Psoas muscle (tissue), 8 donors: ENCODE results near the gene CNPY1. TPM values are rescaled to one million over a fixed set of nuclear protein-coding genes. Genes with fewer than 3 reads are reported as not detected.
A peak's percentile ranks its signal among the peaks of the same experiment; 100 is the strongest.

Experiments used
- ATAC-seq, 4 donors: fragments of 200-7000 bp; cut with Tn5 transposase; one replicate each; pipeline ENCODE4 v1.9.1; 2020; ENCODE audit warnings: moderate library complexity in 3 of 4, mild to moderate bottlenecking in 2 of 4
- DNase-seq, 2 donors: peaks; one replicate each; pipeline ENCODE4 v3.0.0-alpha.2; 2020
- H3K27ac ChIP-seq: fragments of 200-600 bp; one replicate; pipeline ENCODE4 v1.8.0; 2022
- H3K27me3 ChIP-seq, 3 donors: fragments of 200-600 bp in 1 of 3; one replicate each; pipeline versions ENCODE4 v1.6.1 to v1.8.0; 2013 to 2022; ENCODE audit warnings: low read length in 2 of 3, mild to moderate bottlenecking in 2 of 3, moderate library complexity in 1 of 3; ENCODE audit not compliant: insufficient read depth in 3 of 3
- H3K36me3 ChIP-seq, 2 donors: fragments of 200-600 bp in 1 of 2; one replicate each; pipeline versions ENCODE4 v1.6.1 to v1.8.0; 2013 to 2022; ENCODE audit warnings: low read depth in 1 of 2, mild to moderate bottlenecking in 1 of 2, moderate library complexity in 1 of 2; ENCODE audit not compliant: insufficient read depth in 1 of 2
- H3K4me1 ChIP-seq: fragments of 200-600 bp; one replicate; pipeline ENCODE4 v1.8.0; 2022
- H3K4me3 ChIP-seq: fragments of 200-600 bp; one replicate; pipeline ENCODE4 v1.8.0; 2022; ENCODE audit warnings: mild to moderate bottlenecking
- H3K9me3 ChIP-seq: fragments of 200-600 bp; one replicate; pipeline ENCODE4 v1.8.0; 2022
- CTCF ChIP-seq: fragments of 200-600 bp; IDR thresholded peaks from one replicate; pipeline ENCODE4 v1.8.0; 2022; ENCODE audit warnings: antibody characterized with exemption
- whole genome bisulfite sequencing, 3 donors: extraction: QIAGEN DNeasy Blood & Tissue Kit; methylation state at CpG; one replicate each; pipeline versions ENCODE4 v1.1.6 to v1.1.7; 2013; 5-methylcytosine and 5-hydroxymethylcytosine counted together
- intact Hi-C, 2 donors: fragments of 100-400 bp; cut with DNase I; formaldehyde crosslinking; loops; one replicate each; pipeline versions ENCODE4 v1.11.0 to v1.14.2; 2022
- polyA plus RNA-seq, 3 donors: library from polyadenylated mRNA; stranded (reverse); fragments of 200-250 nt; gene quantifications; one replicate each; pipeline ENCODE4 v1.2.3, GENCODE V29; 2013
- total RNA-seq, 4 donors: library from RNA; stranded (reverse); fragmentation: NEBNext Ultra II Directional in 2 of 4; extraction: Animal tissue kit (Norgen Biotek cat#: 25700) in 2 of 4; gene quantifications; one replicate each; pipeline versions ENCODE4 v1.2.1 to v1.2.4, GENCODE V29; 2021 to 2023
- donor health status: healthy with polysubstance abuse.
- donor health status: DM: no; HTN: no; CAD: no; lungs with moderate emphysema.
- donor health status: Bipolar disorder and iron deficiency.
- donor health status: healthy.
- donor health status: DM: yes; HTN: yes; CAD: no.
- donor health status: DM: no; HTN: no; CAD: no.
- donor health status: DM: no; HTN: no; CAD: no.
- donor health status: DM: yes; HTN: yes; CAD: no.

Gene CNPY1
- total and polyA plus RNA-seq, 7 donors = not detected

DNA sequence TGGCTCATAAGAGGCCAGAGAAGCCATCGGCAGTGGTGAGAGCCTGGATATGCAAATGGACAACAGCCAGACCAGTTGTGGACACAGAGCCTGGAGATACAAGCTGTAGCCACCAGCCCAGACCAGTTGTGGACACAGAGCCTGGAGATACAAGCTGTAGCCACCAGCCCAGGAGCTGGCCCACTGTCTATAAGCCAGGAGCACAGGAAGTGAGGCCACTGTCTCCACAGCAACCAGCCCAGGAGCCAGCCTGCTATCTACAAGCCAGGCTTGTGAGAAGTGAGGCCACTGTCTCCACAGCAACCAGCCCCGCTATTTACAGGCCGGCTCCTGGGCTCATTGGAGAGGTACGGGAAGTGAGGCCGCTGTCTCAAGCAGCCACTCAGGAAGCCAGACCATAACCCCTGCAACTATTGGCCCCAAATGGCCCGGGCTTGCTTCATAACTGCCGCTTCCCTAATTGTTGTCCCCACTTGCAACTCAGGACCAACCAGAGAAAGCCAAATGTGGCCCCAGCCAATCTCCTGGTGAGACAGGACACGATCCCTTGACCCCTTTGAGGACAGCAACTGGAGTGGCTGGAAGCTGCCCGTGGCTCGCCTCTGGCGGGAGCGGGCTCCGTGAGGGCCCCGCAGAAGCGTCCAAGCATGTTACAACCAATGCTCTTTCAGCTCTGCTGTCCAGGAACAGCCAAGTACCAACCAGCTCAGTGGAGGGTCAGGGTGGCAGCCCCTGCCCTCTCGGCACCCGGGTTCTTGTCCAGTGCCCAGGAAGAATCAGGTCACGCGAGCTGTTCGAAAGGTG, 44.1 kb upstream of the CNPY1 start:
- DNase-seq (no peak), ATAC-seq (peak in 1 of 4 donors; percentile 35)
- peaks cover 0 to 30% (median 2%) of the 10 kb centered on the region in 3 donors for H3K27me3 ChIP-seq

DNA sequence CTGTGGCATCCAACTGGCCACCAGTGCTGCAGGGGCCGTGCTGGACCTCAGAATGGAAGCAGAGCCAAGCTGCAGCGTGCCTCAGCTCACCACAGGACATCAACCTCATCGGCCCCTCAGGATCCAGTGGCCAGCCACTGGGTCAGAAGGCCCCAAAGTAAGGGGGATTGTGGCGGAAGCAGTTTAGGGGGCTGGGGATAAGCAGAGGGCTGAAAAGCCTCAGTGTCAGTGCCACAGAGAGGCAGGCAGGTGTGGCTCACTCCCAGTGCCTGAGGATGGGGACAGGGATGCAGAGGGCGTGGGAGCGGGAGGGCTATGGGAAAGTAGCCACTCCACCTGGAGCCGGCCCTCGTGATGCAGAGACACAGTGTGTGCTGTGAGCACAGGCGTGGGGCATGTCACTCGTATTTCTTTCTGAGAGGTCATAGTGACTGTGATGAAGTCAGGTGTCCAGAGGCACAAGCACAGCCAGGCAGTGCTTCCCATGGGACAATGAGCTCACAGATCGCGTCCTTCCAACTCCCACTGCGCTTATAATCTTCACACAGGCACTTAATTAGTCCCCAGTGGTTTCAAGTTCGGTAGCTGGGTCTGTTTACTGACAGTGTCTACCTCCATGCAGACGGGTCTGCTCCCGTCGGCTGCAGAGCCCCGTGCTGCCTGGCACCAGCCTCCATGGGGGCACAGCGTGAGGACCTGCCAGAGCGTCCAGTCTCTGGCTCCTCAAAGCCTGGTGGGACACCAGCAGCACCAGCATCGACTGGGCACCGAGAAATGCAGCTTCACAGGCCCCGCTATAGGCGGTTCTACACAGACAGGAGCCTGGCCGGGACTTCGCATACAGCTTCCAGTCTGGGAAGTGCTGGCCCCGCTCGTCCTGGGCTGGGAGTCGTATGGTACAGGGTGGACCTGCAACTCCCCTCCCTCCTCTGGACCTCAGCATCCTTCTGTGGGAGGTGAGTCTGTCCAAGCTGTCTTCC, 42.9 kb upstream of the CNPY1 start:
- 67 to 79% (median 73%) methylated on average over 29 of the region's 29 CpGs for WGBS, 3 donors
- intact Hi-C loops = no loop called here
- no peak overlapping the region for H3K27ac ChIP-seq

More for the DNA sequence above, 44.1 kb upstream of the CNPY1 start:
- Histone ChIP-seq H3K27ac (no peak overlapping the region), H3K36me3 (no peaks in the 10 kb centered on the region), H3K4me1 (no peaks in the 10 kb centered on the region), H3K9me3 (no peaks in the 10 kb centered on the region), H3K4me3 (no peak overlapping the region)
- 79 to 85% (median 80%) methylated on average over 20 of the region's 20 CpGs for WGBS, 3 donors
- intact Hi-C loops = no loop called here
- no peak for TF ChIP-seq CTCF

DNA sequence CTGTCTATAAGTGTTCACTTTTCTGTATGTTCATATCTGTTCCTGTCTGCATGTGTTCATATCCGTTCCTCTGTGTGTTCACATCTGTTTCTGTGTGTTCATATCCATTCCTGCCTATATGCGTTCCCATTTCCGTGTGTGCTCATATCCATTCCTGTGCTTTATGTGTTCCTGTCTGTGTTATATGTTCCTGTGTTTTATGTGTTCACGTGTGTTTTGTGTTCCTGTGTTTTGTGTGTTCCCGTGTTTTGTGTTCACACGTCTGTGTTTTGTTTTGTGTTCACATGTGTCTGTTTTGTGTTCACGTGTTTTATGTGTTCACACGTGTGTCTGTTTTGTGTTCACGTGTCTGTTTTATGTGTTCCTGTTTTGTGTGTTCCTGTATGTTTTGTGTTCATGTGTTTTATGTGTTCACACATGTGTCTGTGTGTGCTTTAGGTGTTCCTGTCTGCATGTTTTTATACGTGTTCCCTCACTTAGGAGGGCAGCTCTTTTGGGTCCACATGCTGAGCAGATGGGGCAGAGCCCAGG, 42.2 kb upstream of the CNPY1 start:
- intact Hi-C loops = no loop called here
- DNase-seq = no peak
- no peak for ATAC-seq
- TF ChIP-seq CTCF = no peak
- H3K9me3 ChIP-seq = no peaks in the 10 kb centered on the region
- no peak overlapping the region for H3K27ac ChIP-seq
- peaks cover 0 to 43% (median 2%) of the 10 kb centered on the region in 3 donors for H3K27me3 ChIP-seq
- no peaks in the 10 kb centered on the region for H3K4me1 ChIP-seq
- no peaks in the 10 kb centered on the region for H3K36me3 ChIP-seq
- WGBS, 3 donors = 93% methylated on average over 10 of the region's 10 CpGs
- H3K4me3 ChIP-seq = no peak overlapping the region

More for the DNA sequence above, 42.9 kb upstream of the CNPY1 start:
- Histone ChIP-seq H3K27me3 (peaks cover 0 to 40% (median 2%) of the 10 kb centered on the region in 3 donors), H3K36me3 (no peaks in the 10 kb centered on the region), H3K4me3 (no peak overlapping the region), H3K4me1 (no peaks in the 10 kb centered on the region), H3K9me3 (no peaks in the 10 kb centered on the region)
- DNase-seq (no peak), ATAC-seq (no peak)
- no peak for TF ChIP-seq CTCF

- Histone ChIP-seq H3K27ac (no peak overlapping the region), H3K4me1 (no peaks in the 10 kb centered on the region), H3K27me3 (peaks cover 0 to 50% (median 0%) of the 10 kb centered on the region in 3 donors), H3K4me3 (no peak overlapping the region), H3K36me3 (no peaks in the 10 kb centered on the region), H3K9me3 (no peaks in the 10 kb centered on the region)
- 88 to 91% (median 89%) methylated on average over 10 of the region's 10 CpGs for WGBS, 3 donors
- DNase-seq (no peak), ATAC-seq (no peak)
- TF ChIP-seq CTCF = no peak
- intact Hi-C loops = no loop called here
Measured at GRCh38 chr7:155587486-155587885, 41.1 kb upstream of the CNPY1 start.
